Fibroblast of villous mesenchyme (primary cell): Measurements from ENCODE around the gene UBB. TPM values are rescaled to one million over a fixed set of nuclear protein-coding genes. Genes with fewer than 3 reads are reported as not detected.

Experiments
- DNase-seq: peaks from one replicate; pipeline ENCODE4 v3.0.0-alpha.2; 2010; ENCODE audit warnings: low read depth
- H3K4me3 ChIP-seq: 2 replicates; pipeline ENCODE4 v1.5.1; 2011; ENCODE audit warnings: low read depth, mild to moderate bottlenecking, low read length
- CTCF ChIP-seq: IDR thresholded peaks from 2 replicates; pipeline ENCODE4 v1.5.1; 2012; ENCODE audit warnings: low read depth, mild to moderate bottlenecking, low read length; ENCODE audit not compliant: insufficient read depth
- total RNA-seq: library from RNA; depleted of rRNA; stranded (reverse); fragments of >200 nt; gene quantifications from 2 replicates; pipeline ENCODE4 v1.2.3, GENCODE V29; 2012

Gene UBB
- total RNA-seq, 1 donor, result 1,346 TPM

- peak; percentile 40 for DNase-seq
- no peak overlapping the region for H3K4me3 ChIP-seq
- no peak for TF ChIP-seq CTCF
These were observed 45.1 kb downstream of the UBB start for GRCh38 chr17:16425698-16426659.

DNA sequence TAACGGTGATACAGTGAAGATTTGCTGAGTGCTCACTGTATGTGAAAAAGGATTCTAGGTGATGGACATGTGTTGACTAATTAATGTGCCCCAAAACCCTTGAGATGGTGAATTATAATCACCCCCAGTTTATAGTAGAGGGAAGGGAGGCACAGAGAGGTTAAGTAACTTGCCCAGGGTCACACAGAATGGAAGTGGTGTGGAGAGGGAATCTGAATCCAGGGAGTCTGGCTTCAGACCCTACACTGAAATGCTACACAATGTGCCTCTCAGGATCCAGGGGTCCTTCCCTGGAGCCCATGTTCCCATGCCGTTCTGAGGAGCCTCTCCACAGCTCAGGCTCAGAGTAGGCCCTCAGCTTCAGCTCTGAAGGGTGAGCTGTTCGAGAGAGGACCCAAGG lies 46.1 kb downstream of the UBB start:
- no peak for TF ChIP-seq CTCF
- H3K4me3 ChIP-seq, result no peak overlapping the region
- no peak for DNase-seq

DNA sequence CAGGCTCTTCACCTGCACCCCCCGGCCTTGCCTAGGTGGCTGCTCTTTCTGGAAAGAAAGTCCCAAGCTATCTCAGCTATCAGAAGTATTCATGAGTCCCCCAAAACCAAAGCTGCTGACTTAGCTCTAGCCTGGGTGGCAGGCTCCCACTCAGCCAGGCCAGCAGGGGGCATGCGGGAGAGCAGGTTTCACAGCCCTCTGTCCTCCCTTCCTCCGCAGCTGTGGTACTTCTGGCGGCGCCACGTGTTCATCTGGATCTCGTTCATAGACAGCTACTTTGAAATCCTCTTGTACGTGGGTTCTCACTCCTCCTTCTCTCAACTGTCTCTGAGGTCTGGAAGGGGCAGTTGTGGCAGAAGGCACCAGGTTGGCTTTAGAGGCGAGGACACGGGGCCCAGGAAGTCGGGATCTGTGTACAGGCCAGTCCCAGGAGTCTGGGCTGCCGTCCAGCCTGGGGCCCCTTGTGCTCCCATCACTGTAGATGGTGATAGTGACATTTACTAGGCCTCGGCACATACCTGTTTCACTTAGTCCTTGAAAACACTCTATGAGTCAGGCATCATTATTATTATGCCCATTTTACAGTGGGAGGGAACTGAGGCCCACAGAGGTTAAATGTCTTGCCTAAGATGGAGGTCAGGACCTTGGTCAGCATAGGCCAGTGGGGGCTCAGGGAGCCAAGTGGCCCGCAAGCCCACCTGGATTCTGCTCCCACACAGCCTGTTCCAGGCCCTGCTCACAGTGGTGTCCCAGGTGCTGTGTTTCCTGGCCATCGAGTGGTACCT lies 47.4 kb downstream of the UBB start:
- H3K4me3 ChIP-seq, result no peak overlapping the region
- peak; percentile 77 for DNase-seq
- TF ChIP-seq CTCF, result peak; percentile 88

GRCh38 chr17:16429083-16429482 lies 48.2 kb downstream of the UBB start:
- DNase-seq, result no peak
- no peak overlapping the region for H3K4me3 ChIP-seq
- TF ChIP-seq CTCF, result no peak

DNA sequence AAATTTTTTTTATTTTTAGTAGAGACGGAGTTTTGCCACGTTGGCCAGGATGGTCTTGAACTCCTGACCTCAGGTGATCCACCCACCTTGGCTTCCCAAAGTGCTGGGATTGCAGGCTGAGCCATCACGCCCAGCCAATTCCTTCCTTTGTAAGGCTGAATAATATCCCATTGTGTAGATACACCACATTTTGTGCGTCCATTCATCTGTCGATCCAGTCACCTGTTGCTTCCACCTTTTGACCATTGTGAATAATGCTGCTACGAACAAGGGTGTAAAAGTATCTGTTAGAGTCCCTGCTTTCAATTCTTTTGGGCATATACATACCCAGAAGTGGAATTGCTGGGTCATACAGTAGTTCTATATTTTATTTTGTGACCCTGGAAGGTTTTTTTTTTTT lies 49.8 kb downstream of the UBB start:
- no peak overlapping the region for H3K4me3 ChIP-seq
- no peak for DNase-seq
- no peak for TF ChIP-seq CTCF

GRCh38 chr17:16432017-16432416 lies 51.1 kb downstream of the UBB start:
- H3K4me3 ChIP-seq, result no peak overlapping the region
- no peak for TF ChIP-seq CTCF
- DNase-seq, result no peak

Other genes starting within 250 kb of the UBB start
- gene NCOR1, start 165.6 kb upstream of the UBB start, total RNA-seq, result 82.1 and 83.3 TPM in 2 replicates
- gene PIGL, start 163.9 kb upstream of the UBB start, total RNA-seq, result 14.7 and 19.6 TPM in 2 replicates
- gene CENPV, start 27.6 kb upstream of the UBB start, total RNA-seq, result 20.3 and 33.8 TPM in 2 replicates
- 53.5 and 106 TPM in 2 replicates for gene TRPV2, start 34.5 kb downstream of the UBB start, total RNA-seq
- 0.32 and 2.6 TPM in 2 replicates for gene LRRC75A, start 111.1 kb downstream of the UBB start, total RNA-seq
- 3.9 and 5.2 TPM in 2 replicates for gene ZNF287, start 188.1 kb downstream of the UBB start, total RNA-seq